Kidney (tissue), 14 donors: ENCODE data around the gene MAPKBP1. TPM values are rescaled to one million over a fixed set of nuclear protein-coding genes. Genes with fewer than 3 reads are reported as not detected.

Experiments used
- DNase-seq, 5 donors: peaks; one replicate each; pipeline ENCODE4 v3.0.0-alpha.2; 2013 to 2020
- FAIRE-seq: peaks from 2 replicates; lab custom pipeline; 2012; peaks lifted over from hg19 to GRCh38; lab: Jason Lieb, UNC
- H3K27ac ChIP-seq, 2 donors: one replicate each; pipeline ENCODE4 v1.7.0; 2013; ENCODE audit warnings: low read depth in 2 of 2, low read length in 2 of 2, inconsistent platforms in 1 of 2
- H3K27me3 ChIP-seq: one replicate; pipeline ENCODE4 v1.7.1; 2013; ENCODE audit warnings: low read length, inconsistent platforms; ENCODE audit not compliant: control insufficient read depth, insufficient read depth
- H3K36me3 ChIP-seq, 3 donors: one replicate each; pipeline versions ENCODE4 v1.7.0 to v1.7.1; 2013; ENCODE audit warnings: low read length in 3 of 3, control low read depth in 1 of 3, inconsistent platforms in 1 of 3; ENCODE audit not compliant: insufficient read depth in 3 of 3, control insufficient read depth in 2 of 3
- H3K4me1 ChIP-seq, 3 donors: one replicate each; pipeline versions ENCODE4 v1.7.0 to v1.7.1; 2013; ENCODE audit warnings: low read length in 3 of 3, inconsistent platforms in 1 of 3, low read depth in 1 of 3; ENCODE audit not compliant: control insufficient read depth in 2 of 3, insufficient read depth in 2 of 3
- H3K4me3 ChIP-seq, 3 donors: one replicate each; pipeline versions ENCODE4 v1.7.0 to v1.8.1; 2013; ENCODE audit warnings: low read length in 3 of 3, control low read depth in 1 of 3, inconsistent platforms in 1 of 3
- H3K9ac ChIP-seq, 3 donors: one replicate each; pipeline versions ENCODE4 v1.7.0 to v1.7.1; 2013; ENCODE audit warnings: low read length in 3 of 3, control low read depth in 1 of 3, inconsistent platforms in 1 of 3
- H3K9me3 ChIP-seq, 3 donors: one replicate each; pipeline versions ENCODE4 v1.7.0 to v1.7.1; 2013; ENCODE audit warnings: low read length in 3 of 3, control low read depth in 1 of 3, inconsistent platforms in 1 of 3; ENCODE audit not compliant: control insufficient read depth in 2 of 3, insufficient read depth in 1 of 3
- CTCF ChIP-seq: IDR thresholded peaks from 3 replicates; pipeline ENCODE4 v1.5.1; 2012; ENCODE audit warnings: mild to moderate bottlenecking, moderate library complexity, borderline replicate concordance; ENCODE audit not compliant: insufficient read depth; ENCODE audit errors: extremely low read depth
- intact Hi-C: fragments of 100-400 bp; cut with DNase I; formaldehyde crosslinking; loops from one replicate; pipeline ENCODE4 v1.11.1; 2022
- polyA plus RNA-seq: library from polyadenylated mRNA; stranded (reverse); fragments of 350-450 nt; fragmentation: Illumina TruSeq; extraction: RNeasy Lipid Tissue Mini Kit (QIAGEN cat#74804); gene quantifications from one replicate; pipeline ENCODE4 v1.2.3, GENCODE V29; 2014; ENCODE audit warnings: low read depth, low replicate concordance; ENCODE audit not compliant: insufficient read depth
- total RNA-seq: library from RNA; stranded (reverse); fragmentation: NEBNext Ultra II Directional; extraction: Animal tissue kit (Norgen Biotek cat#: 25700); gene quantifications from one replicate; pipeline ENCODE4 v1.2.1, GENCODE V29; 2021
- donor health status: control.
- donor health status: control.
- donor health status: control.
- donor health status: control.
- donor health status: control.
- donor health status: DM: yes; HTN: yes; CAD: no.
- donor health status: Normal renal cell carcinoma (clear cell type).

The MAPKBP1 gene
- total and polyA plus RNA-seq, 2 donors from 2014 or later, result 3.7 to 28.6 TPM

- no peak for FAIRE-seq
Measured at GRCh38 chr15:41820791-41821423, 46.6 kb downstream of the MAPKBP1 start.

GRCh38 chr15:41821831-41822230 lies 47.5 kb downstream of the MAPKBP1 start:
- no peak overlapping the region for H3K9ac ChIP-seq
- H3K27ac ChIP-seq, result no peak overlapping the region
- H3K4me1 ChIP-seq, result peaks cover 0 to 4% (median 0%) of the 10 kb centered on the region in 3 donors
- DNase-seq, result peak in 1 of 5 donors; percentile 56
- no peaks in the 10 kb centered on the region for H3K27me3 ChIP-seq
- peaks cover 2 to 29% (median 26%) of the 10 kb centered on the region in 3 donors for H3K36me3 ChIP-seq
- no peaks in the 10 kb centered on the region for H3K9me3 ChIP-seq
- TF ChIP-seq CTCF, result no peak
- no peak overlapping the region for H3K4me3 ChIP-seq
- intact Hi-C loops, result no loop called here
- no peak for FAIRE-seq

More at GRCh38 chr15:41820791-41821423, 46.6 kb downstream of the MAPKBP1 start:
- no peaks in the 10 kb centered on the region for H3K9me3 ChIP-seq
- H3K27me3 ChIP-seq, result no peaks in the 10 kb centered on the region
- no peak overlapping the region for H3K27ac ChIP-seq
- intact Hi-C loops, result no loop called here
- H3K9ac ChIP-seq, result no peak overlapping the region
- H3K4me3 ChIP-seq, result no peak overlapping the region
- peak in 1 of 5 donors; percentile 48 for DNase-seq
- H3K36me3 ChIP-seq, result peaks cover 2 to 31% (median 26%) of the 10 kb centered on the region in 3 donors
- peaks cover 0 to 4% (median 0%) of the 10 kb centered on the region in 3 donors for H3K4me1 ChIP-seq
- TF ChIP-seq CTCF, result no peak

- intact Hi-C loops, result no loop called here
- FAIRE-seq (no peak), DNase-seq (peak in 1 of 5 donors; percentile 16)
- TF ChIP-seq CTCF, result no peak
- Histone ChIP-seq H3K9ac (no peak overlapping the region), H3K27ac (no peak overlapping the region), H3K9me3 (no peaks in the 10 kb centered on the region), H3K4me3 (no peak overlapping the region), H3K36me3 (peaks cover 2 to 27% (median 23%) of the 10 kb centered on the region in 3 donors), H3K4me1 (peaks cover 0 to 4% (median 0%) of the 10 kb centered on the region in 3 donors), H3K27me3 (no peaks in the 10 kb centered on the region)
Measured at GRCh38 chr15:41822471-41822870, 48.2 kb downstream of the MAPKBP1 start.
